ENCODE measurements around the gene IL22RA1.

- no peak for TF ChIP-seq CTCF (IDR thresholded peaks at IDR 0.05; ENCODE audit: low read length)
- no peak for TF ChIP-seq EZH2 (IDR thresholded peaks at IDR 0.05; ENCODE audit: borderline replicate concordance, low read length)
Measured at GRCh38 chr1:24074817-24075589, 67.9 kb downstream of the IL22RA1 start.
